GM19025 (cell line): Measurements from ENCODE around the gene RGS9.

ENCODE experiments used
- ATAC-seq: cut with Tn5 transposase; IDR thresholded peaks from one replicate; pipeline ENCODE4 v1.9.1; 2021; ENCODE audit warnings: mild to moderate bottlenecking, low read depth, moderate library complexity; ENCODE audit not compliant: unreplicated experiment

RGS9 gene

GRCh38 chr17:65236321-65236720 is 99.2 kb downstream of the RGS9 start:
- no peak for ATAC-seq

GRCh38 chr17:65243838-65244625 is 106.9 kb downstream of the RGS9 start:
- ATAC-seq: no peak

- no peak for ATAC-seq
Measured at GRCh38 chr17:65246252-65246651, 109.1 kb downstream of the RGS9 start.

DNA sequence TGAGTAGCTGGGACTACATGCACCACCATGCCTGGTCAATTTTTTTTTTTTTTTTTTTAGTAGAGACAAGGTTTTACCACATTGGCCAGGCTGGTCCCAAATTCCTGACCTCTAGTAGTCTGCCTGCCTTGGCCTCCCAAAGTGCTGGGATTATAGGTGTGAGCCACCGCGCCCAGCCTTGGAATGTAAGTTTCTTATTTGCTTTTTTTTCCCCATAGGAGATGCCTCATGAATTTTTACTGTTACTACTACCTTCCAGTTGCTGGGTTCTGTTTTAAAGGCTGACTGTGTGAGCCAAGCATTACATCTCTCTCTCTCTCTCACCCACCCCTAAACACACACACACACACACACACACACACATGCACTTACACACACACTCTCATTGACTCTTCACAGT is 112.6 kb downstream of the RGS9 start:
- no peak for ATAC-seq

GRCh38 chr17:65254166-65254565 is 117.0 kb downstream of the RGS9 start:
- no peak for ATAC-seq

DNA sequence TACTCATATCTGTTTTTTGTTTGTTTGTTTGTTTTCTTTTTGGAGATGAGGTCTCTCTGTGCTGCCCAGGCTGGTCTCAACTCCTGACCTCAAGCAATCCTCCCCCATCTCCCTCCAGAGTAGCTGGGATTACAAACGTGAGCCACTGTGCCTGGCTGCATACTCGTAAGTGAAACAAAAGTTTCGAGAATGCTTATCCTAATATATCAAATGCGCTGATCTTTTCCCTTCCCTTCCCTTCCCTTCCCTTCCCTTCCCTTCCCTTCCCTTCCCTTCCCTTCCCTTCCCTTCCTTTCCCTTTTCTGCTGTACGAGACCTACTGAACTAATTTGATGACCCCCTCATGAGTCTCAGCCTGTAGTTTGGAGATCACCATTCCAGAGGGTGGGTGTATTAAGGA is 122.1 kb downstream of the RGS9 start:
- no peak for ATAC-seq

GRCh38 chr17:65259696-65260485 is 122.7 kb downstream of the RGS9 start:
- ATAC-seq: no peak

- ATAC-seq: no peak
Measured at GRCh38 chr17:65260626-65261025, 123.5 kb downstream of the RGS9 start.

DNA sequence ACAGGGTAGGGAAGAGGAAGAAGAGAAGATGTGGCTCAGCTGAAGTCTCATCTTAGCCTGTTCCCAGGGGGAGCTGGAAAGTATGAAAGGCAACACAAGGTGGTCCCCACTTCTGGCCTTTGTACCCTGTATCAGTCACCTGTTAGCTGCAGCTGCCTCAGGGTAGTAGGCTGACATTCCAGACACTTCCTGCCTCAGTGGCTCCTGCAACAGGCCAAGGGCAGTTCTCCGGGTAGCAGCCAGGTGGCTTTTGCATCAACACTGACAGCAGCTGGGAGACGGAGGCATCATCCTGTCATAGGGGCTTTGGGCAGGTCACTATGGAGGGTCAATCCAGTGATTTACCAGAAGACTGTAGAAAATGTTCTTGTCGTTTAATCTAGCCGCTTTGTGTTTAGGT is 124.0 kb downstream of the RGS9 start:
- ATAC-seq: no peak

- ATAC-seq: no peak
Measured at GRCh38 chr17:65261682-65262636, 124.8 kb downstream of the RGS9 start.

GRCh38 chr17:65265276-65265675 is 128.1 kb downstream of the RGS9 start:
- ATAC-seq: no peak

DNA sequence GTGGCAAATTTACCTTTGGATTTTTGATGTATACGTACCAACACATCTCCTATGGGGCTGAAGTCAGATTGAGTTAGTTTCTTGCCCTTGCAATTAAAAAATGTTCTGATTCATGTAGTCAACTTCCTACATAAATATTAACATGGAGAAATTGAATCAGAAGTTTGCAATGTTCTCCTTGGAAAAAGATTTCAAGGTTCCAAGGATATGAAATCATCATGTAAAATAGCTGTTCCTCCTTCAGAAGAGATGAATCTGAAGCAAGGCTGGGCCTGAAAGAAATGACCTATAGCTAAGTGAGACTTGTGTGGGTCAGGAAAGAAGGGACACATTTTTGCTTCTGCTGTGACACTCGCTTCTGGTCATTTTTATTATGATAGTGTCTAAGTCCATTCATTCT is 131.7 kb downstream of the RGS9 start:
- ATAC-seq: no peak

DNA sequence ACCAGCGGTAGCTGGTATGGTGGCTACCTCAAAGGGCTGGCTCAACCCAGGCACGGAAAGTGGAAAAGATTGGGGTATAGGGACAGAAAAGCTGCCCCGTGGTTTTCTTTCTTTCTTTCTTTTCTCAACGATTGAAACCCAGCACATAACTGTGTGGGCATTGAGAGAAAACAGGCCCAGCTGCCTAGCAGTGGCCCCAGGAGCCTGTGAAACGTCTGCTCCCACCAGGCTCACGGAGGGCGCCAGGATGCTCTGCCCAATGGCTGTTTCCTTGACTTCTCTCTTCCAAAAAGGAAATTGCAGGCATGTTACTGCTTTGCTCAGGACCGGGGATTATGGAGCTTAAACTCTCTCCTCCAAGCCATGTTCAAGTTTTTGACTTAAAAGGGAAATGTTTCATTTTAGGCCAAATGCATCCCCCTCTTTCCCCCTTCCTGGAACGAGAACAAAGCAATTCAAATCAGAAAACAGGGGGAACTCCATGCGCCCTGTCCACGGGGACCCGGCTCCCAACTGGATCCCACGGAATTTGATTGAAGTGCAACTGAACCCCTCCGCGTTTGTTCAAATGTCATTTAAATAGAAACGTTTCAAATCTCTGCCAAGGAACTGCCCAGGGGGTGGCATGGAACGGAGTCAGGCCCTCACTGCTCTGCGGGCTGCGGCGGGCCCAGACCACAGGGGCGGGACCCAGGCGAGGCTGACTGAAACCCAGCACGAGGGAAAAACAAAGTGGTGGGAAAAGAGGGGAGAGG is 133.5 kb downstream of the RGS9 start:
- ATAC-seq: no peak

DNA sequence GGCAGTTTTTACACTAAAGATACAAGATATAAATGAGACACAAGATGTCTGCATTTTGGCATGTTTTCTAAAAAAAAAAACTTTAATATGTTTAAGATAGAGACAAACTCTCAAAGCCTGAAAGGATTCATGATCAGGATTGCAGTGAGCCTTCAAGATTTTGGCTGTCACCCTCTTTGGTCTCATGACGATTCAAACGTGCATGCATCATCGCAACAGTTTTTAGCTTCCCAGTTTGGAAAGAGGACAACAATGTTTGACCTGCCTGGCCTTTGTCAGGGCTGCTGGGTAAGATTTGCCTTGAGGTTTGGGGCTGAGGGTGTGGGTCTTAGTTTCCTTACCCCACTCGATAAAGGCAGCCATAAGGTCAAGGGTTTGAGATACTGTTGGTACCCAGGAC is 134.1 kb downstream of the RGS9 start:
- no peak for ATAC-seq
